ENCODE data around the gene CTNNBIP1.

- no peak for TF ChIP-seq SIN3A (IDR thresholded peaks at IDR 0.05; ENCODE audit: borderline replicate concordance, insufficient read depth, low read length)
- TF ChIP-seq, protein P1, sequence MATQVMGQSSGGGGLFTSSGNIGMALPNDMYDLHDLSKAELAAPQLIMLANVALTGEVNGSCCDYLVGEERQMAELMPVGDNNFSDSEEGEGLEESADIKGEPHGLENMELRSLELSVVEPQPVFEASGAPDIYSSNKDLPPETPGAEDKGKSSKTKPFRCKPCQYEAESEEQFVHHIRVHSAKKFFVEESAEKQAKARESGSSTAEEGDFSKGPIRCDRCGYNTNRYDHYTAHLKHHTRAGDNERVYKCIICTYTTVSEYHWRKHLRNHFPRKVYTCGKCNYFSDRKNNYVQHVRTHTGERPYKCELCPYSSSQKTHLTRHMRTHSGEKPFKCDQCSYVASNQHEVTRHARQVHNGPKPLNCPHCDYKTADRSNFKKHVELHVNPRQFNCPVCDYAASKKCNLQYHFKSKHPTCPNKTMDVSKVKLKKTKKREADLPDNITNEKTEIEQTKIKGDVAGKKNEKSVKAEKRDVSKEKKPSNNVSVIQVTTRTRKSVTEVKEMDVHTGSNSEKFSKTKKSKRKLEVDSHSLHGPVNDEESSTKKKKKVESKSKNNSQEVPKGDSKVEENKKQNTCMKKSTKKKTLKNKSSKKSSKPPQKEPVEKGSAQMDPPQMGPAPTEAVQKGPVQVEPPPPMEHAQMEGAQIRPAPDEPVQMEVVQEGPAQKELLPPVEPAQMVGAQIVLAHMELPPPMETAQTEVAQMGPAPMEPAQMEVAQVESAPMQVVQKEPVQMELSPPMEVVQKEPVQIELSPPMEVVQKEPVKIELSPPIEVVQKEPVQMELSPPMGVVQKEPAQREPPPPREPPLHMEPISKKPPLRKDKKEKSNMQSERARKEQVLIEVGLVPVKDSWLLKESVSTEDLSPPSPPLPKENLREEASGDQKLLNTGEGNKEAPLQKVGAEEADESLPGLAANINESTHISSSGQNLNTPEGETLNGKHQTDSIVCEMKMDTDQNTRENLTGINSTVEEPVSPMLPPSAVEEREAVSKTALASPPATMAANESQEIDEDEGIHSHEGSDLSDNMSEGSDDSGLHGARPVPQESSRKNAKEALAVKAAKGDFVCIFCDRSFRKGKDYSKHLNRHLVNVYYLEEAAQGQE (IDR thresholded peaks at IDR 0.05; ENCODE audit: insufficient read depth in 1 of 2, low read depth in 2 of 2, low read length in 2 of 2) = no peak
- no peak for TF ChIP-seq POLR2AphosphoS5 (IDR thresholded peaks at IDR 0.05; ENCODE audit: low read depth, low read length)
- TF ChIP-seq TAF1 (IDR thresholded peaks at IDR 0.05; ENCODE audit: borderline replicate concordance, insufficient read depth, low read length) = no peak
- no peak for TF ChIP-seq FOXP2 (optimal IDR thresholded peaks at IDR 0.05; ENCODE audit: borderline replicate concordance, extremely low read depth, extremely low read length, insufficient read depth)
Measured at GRCh38 chr1:9820521-9820920, 89.5 kb downstream of the CTNNBIP1 start.
